Measurements from ENCODE around the gene KCNIP3.

Gene KCNIP3

GRCh38 chr2:95330794-95331338, 33.7 kb downstream of the KCNIP3 start:
- no peak for DNase-seq

GRCh38 chr2:95331606-95332005, 34.5 kb downstream of the KCNIP3 start:
- DNase-seq: no peak

- DNase-seq: no peak
Measured at GRCh38 chr2:95332036-95332435, 34.9 kb downstream of the KCNIP3 start.

GRCh38 chr2:95333056-95333455, 35.9 kb downstream of the KCNIP3 start:
- no peak for DNase-seq

- peak; percentile 47 to 56 for DNase-seq
Measured at GRCh38 chr2:95333888-95334338, 36.8 kb downstream of the KCNIP3 start.

GRCh38 chr2:95334916-95335641, 37.9 kb downstream of the KCNIP3 start:
- DNase-seq: no peak

GRCh38 chr2:95336406-95336805, 39.3 kb downstream of the KCNIP3 start:
- DNase-seq: no peak

- no peak for DNase-seq
Measured at GRCh38 chr2:95337829-95338228, 40.7 kb downstream of the KCNIP3 start.

- no peak for DNase-seq
Measured at GRCh38 chr2:95342556-95343320, 45.6 kb downstream of the KCNIP3 start.

- DNase-seq: no peak
Measured at GRCh38 chr2:95343429-95344214, 46.5 kb downstream of the KCNIP3 start.

GRCh38 chr2:95344215-95344583, 47.1 kb downstream of the KCNIP3 start:
- no peak for DNase-seq

- no peak for DNase-seq
Measured at GRCh38 chr2:95344656-95345055, 47.5 kb downstream of the KCNIP3 start.

GRCh38 chr2:95345081-95345562, 48.0 kb downstream of the KCNIP3 start:
- DNase-seq: no peak

GRCh38 chr2:95345563-95346230, 48.5 kb downstream of the KCNIP3 start:
- peak; percentile 30 to 89 for DNase-seq

GRCh38 chr2:95346231-95346737, 49.1 kb downstream of the KCNIP3 start:
- peak in 1 of 2 experiments; percentile 47 for DNase-seq

GRCh38 chr2:95346738-95347671, 49.9 kb downstream of the KCNIP3 start:
- DNase-seq: no peak

- no peak for DNase-seq
Measured at GRCh38 chr2:95347681-95348608, 50.8 kb downstream of the KCNIP3 start.

- no peak for DNase-seq
Measured at GRCh38 chr2:95348609-95349567, 51.7 kb downstream of the KCNIP3 start.

All from NCI-H526 (cell line).